Astrocyte (in vitro differentiated cells and primary cell): ENCODE results near the gene SLC38A3. TPM values are rescaled to one million over a fixed set of nuclear protein-coding genes. Genes with fewer than 3 reads are reported as not detected.
"Not testable (repeated sequence)": the region's sequence is repeated elsewhere in the genome, so short reads cannot be mapped to it uniquely, and the experiment has no call there.

Source experiments
- DNase-seq: peaks from one replicate; pipeline ENCODE4 v3.0.0-alpha.2; 2010; ENCODE audit warnings: low read depth
- FAIRE-seq: peaks from 2 replicates; lab custom pipeline; 2011; peaks lifted over from hg19 to GRCh38; lab: Jason Lieb, UNC
- H2AFZ ChIP-seq: 2 replicates; pipeline ENCODE4 v1.6.0; 2012; ENCODE audit warnings: low read depth, low read length, inconsistent platforms
- H3K27ac ChIP-seq: 2 replicates; pipeline ENCODE4 v1.5.1; 2011; ENCODE audit warnings: low read depth, low read length, inconsistent platforms
- H3K27me3 ChIP-seq: 2 replicates; pipeline ENCODE4 v1.6.0; 2011; ENCODE audit warnings: low read length, inconsistent platforms; ENCODE audit not compliant: insufficient read depth
- H3K36me3 ChIP-seq: 2 replicates; pipeline ENCODE4 v1.5.1; 2011; ENCODE audit warnings: low read length, inconsistent platforms; ENCODE audit not compliant: insufficient read depth
- H3K4me1 ChIP-seq: 2 replicates; pipeline ENCODE4 v1.5.1; 2011; ENCODE audit warnings: low read length, inconsistent platforms; ENCODE audit not compliant: insufficient read depth
- H3K4me2 ChIP-seq: 2 replicates; pipeline ENCODE4 v1.6.0; 2012; ENCODE audit warnings: low read length, inconsistent platforms
- H3K4me3 ChIP-seq: 2 replicates; pipeline ENCODE4 v1.5.1; 2011; ENCODE audit warnings: low read depth, mild to moderate bottlenecking, low read length, inconsistent platforms; ENCODE audit not compliant: insufficient read depth
- H3K79me2 ChIP-seq: 2 replicates; pipeline ENCODE4 v1.6.0; 2012; ENCODE audit warnings: mild to moderate bottlenecking, low read length, inconsistent platforms; ENCODE audit not compliant: insufficient read depth
- H3K9ac ChIP-seq: 2 replicates; pipeline ENCODE4 v1.6.0; 2012; ENCODE audit warnings: mild to moderate bottlenecking, low read length, inconsistent platforms
- H3K9me3 ChIP-seq: 2 replicates; pipeline ENCODE4 v1.5.1; 2012; ENCODE audit warnings: low read depth, mild to moderate bottlenecking, low read length, inconsistent platforms; ENCODE audit not compliant: insufficient read depth
- H4K20me1 ChIP-seq: 2 replicates; pipeline ENCODE4 v1.6.0; 2012; ENCODE audit warnings: low read length, inconsistent platforms; ENCODE audit not compliant: insufficient read depth
- H3K27ac Mint-ChIP-seq: one replicate; pipeline ENCODE4 v1.8.0; 2021; ENCODE audit warnings: mild to moderate bottlenecking, mixed read lengths; ENCODE audit not compliant: unreplicated experiment
- H3K27me3 Mint-ChIP-seq: one replicate; pipeline ENCODE4 v1.8.0; 2021; ENCODE audit warnings: low read depth, mixed read lengths; ENCODE audit not compliant: unreplicated experiment
- H3K36me3 Mint-ChIP-seq: one replicate; pipeline ENCODE4 v1.8.0; 2021; ENCODE audit warnings: low read depth, mixed read lengths; ENCODE audit not compliant: unreplicated experiment
- H3K4me1 Mint-ChIP-seq: one replicate; pipeline ENCODE4 v1.8.0; 2021; ENCODE audit warnings: low read depth, mixed read lengths; ENCODE audit not compliant: unreplicated experiment
- H3K4me3 Mint-ChIP-seq: one replicate; pipeline ENCODE4 v1.8.0; 2021; ENCODE audit warnings: mild to moderate bottlenecking, moderate library complexity, mixed read lengths; ENCODE audit not compliant: unreplicated experiment
- H3K9me3 Mint-ChIP-seq: one replicate; pipeline ENCODE4 v1.8.0; 2021; ENCODE audit warnings: mild to moderate bottlenecking, mixed read lengths; ENCODE audit not compliant: unreplicated experiment
- EZH2 ChIP-seq: IDR thresholded peaks from 2 replicates; pipeline ENCODE4 v1.6.1; 2012; ENCODE audit warnings: mild to moderate bottlenecking, low read length, inconsistent platforms; ENCODE audit not compliant: insufficient read depth
- total RNA-seq: library from RNA; stranded (reverse); gene quantifications from 2 replicates; pipeline ENCODE4 v1.2.1, GENCODE V29; 2021
- TF ChIP-seq, protein P1 (sequence below): IDR thresholded peaks from 2 replicates; pipeline ENCODE4 v1.5.1; 2011; ENCODE audit warnings: low read depth, mild to moderate bottlenecking, inconsistent platforms, low read length, moderate library complexity; ENCODE audit not compliant: insufficient read depth

SLC38A3 gene
- total RNA-seq, 1 donor from 2014 or later = 0.68 TPM

- Histone ChIP-seq H3K9me3 (no peaks in the 10 kb centered on the region), H3K4me1 (no peaks in the 10 kb centered on the region), H3K4me2 (no peak overlapping the region), H3K79me2 (no peaks in the 10 kb centered on the region), H3K9ac (no peak overlapping the region), H3K27me3 (peaks cover 10% of the 10 kb centered on the region), H3K27ac (no peak overlapping the region), H3K4me3 (no peak overlapping the region), H4K20me1 (no peaks in the 10 kb centered on the region), H2AFZ (no peak overlapping the region), H3K36me3 (no peaks in the 10 kb centered on the region)
- H3K4me1 Mint-ChIP-seq = peaks cover 4% of the 10 kb centered on the region
- H3K9me3 Mint-ChIP-seq = no peaks in the 10 kb centered on the region
- H3K27me3 Mint-ChIP-seq = peaks cover 33% of the 10 kb centered on the region
- H3K36me3 Mint-ChIP-seq = no peaks in the 10 kb centered on the region
- TF ChIP-seq EZH2 = no peak
- TF ChIP-seq, protein P1, sequence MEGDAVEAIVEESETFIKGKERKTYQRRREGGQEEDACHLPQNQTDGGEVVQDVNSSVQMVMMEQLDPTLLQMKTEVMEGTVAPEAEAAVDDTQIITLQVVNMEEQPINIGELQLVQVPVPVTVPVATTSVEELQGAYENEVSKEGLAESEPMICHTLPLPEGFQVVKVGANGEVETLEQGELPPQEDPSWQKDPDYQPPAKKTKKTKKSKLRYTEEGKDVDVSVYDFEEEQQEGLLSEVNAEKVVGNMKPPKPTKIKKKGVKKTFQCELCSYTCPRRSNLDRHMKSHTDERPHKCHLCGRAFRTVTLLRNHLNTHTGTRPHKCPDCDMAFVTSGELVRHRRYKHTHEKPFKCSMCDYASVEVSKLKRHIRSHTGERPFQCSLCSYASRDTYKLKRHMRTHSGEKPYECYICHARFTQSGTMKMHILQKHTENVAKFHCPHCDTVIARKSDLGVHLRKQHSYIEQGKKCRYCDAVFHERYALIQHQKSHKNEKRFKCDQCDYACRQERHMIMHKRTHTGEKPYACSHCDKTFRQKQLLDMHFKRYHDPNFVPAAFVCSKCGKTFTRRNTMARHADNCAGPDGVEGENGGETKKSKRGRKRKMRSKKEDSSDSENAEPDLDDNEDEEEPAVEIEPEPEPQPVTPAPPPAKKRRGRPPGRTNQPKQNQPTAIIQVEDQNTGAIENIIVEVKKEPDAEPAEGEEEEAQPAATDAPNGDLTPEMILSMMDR = no peak
- FAIRE-seq = no peak
- no peak overlapping the region for H3K27ac Mint-ChIP-seq
- H3K4me3 Mint-ChIP-seq = no peak overlapping the region
- no peak for DNase-seq
Observed at GRCh38 chr3:50210510-50211367, 5.7 kb downstream of the SLC38A3 start.

- H3K36me3 Mint-ChIP-seq, H3K9me3 ChIP-seq, H3K27ac ChIP-seq, H3K4me1 Mint-ChIP-seq, H3K9ac ChIP-seq, H3K4me2 ChIP-seq, H3K4me3 ChIP-seq, FAIRE-seq, H3K79me2 ChIP-seq, DNase-seq, H2AFZ ChIP-seq, H3K4me3 Mint-ChIP-seq, H3K36me3 ChIP-seq, H3K9me3 Mint-ChIP-seq, H4K20me1 ChIP-seq, H3K27me3 ChIP-seq, H3K27ac Mint-ChIP-seq, H3K4me1 ChIP-seq: not testable (repeated sequence)
- peaks cover 29% of the 10 kb centered on the region for H3K27me3 Mint-ChIP-seq
Observed at GRCh38 chr3:50211368-50211717, 6.3 kb downstream of the SLC38A3 start.

- H3K4me3 Mint-ChIP-seq = no peak overlapping the region
- H3K36me3 ChIP-seq = no peaks in the 10 kb centered on the region
- H3K4me2 ChIP-seq = no peak overlapping the region
- H3K4me1 Mint-ChIP-seq = peaks cover 4% of the 10 kb centered on the region
- FAIRE-seq = no peak
- no peaks in the 10 kb centered on the region for H3K27me3 ChIP-seq
- peaks cover 23% of the 10 kb centered on the region for H3K27me3 Mint-ChIP-seq
- H3K27ac ChIP-seq = no peak overlapping the region
- H3K9me3 Mint-ChIP-seq = no peaks in the 10 kb centered on the region
- TF ChIP-seq, protein P1 = no peak
- no peak for TF ChIP-seq EZH2
- no peak overlapping the region for H3K9ac ChIP-seq
- H4K20me1 ChIP-seq = no peaks in the 10 kb centered on the region
- peak overlapping the region; percentile 75 for H3K27ac Mint-ChIP-seq
- H3K79me2 ChIP-seq = no peaks in the 10 kb centered on the region
- H3K9me3 ChIP-seq = no peaks in the 10 kb centered on the region
- H3K4me1 ChIP-seq = no peaks in the 10 kb centered on the region
- no peak overlapping the region for H3K4me3 ChIP-seq
- no peak overlapping the region for H2AFZ ChIP-seq
- DNase-seq = peak; percentile 8
- no peaks in the 10 kb centered on the region for H3K36me3 Mint-ChIP-seq
Observed at GRCh38 chr3:50211930-50212329, 6.9 kb downstream of the SLC38A3 start.
